Measurements from ENCODE around the gene PHACTR4. TPM values are rescaled to one million over a fixed set of nuclear protein-coding genes. Genes with fewer than 3 reads are reported as not detected.

PHACTR4 gene
- total and polyA plus RNA-seq, 2 of the 13 experiments (the other 11 are each of a cell fraction or from before 2014, with no cell fraction given), result 13.9 to 17.1 TPM

GRCh38 chr1:28510273-28510969 lies 140.9 kb downstream of the PHACTR4 start (continued):
- TF ChIP-seq ZNF407 (CRISPR knock-in tag; IDR thresholded peaks at IDR 0.05; ENCODE audit: not compliant biosample characterization), result no peak
- peak; percentile 13; the same call in 1 of the 2 replicates for TF ChIP-seq ZNF562 (CRISPR knock-in tag; IDR thresholded peaks at IDR 0.05; ENCODE audit: borderline replicate concordance)
- no peak for TF ChIP-seq ZNF121 (CRISPR knock-in tag; IDR thresholded peaks at IDR 0.05)
- TF ChIP-seq, protein P1, sequence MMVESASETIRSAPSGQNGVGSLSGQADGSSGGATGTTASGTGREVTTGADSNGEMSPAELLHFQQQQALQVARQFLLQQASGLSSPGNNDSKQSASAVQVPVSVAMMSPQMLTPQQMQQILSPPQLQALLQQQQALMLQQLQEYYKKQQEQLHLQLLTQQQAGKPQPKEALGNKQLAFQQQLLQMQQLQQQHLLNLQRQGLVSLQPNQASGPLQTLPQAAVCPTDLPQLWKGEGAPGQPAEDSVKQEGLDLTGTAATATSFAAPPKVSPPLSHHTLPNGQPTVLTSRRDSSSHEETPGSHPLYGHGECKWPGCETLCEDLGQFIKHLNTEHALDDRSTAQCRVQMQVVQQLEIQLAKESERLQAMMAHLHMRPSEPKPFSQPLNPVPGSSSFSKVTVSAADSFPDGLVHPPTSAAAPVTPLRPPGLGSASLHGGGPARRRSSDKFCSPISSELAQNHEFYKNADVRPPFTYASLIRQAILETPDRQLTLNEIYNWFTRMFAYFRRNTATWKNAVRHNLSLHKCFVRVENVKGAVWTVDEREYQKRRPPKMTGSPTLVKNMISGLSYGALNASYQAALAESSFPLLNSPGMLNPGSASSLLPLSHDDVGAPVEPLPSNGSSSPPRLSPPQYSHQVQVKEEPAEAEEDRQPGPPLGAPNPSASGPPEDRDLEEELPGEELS (CRISPR knock-in tag; IDR thresholded peaks at IDR 0.05), result no peak
- peak; percentile 92; the same call in 1 of the 2 replicates for TF ChIP-seq FUBP1 (CRISPR knock-in tag; IDR thresholded peaks at IDR 0.05; ENCODE audit: borderline replicate concordance)
- TF ChIP-seq MTF1 (CRISPR knock-in tag; IDR thresholded peaks at IDR 0.05), result no peak
- TF ChIP-seq ZNF230 (CRISPR knock-in tag; IDR thresholded peaks at IDR 0.05), result no peak
- TF ChIP-seq, protein P2, sequence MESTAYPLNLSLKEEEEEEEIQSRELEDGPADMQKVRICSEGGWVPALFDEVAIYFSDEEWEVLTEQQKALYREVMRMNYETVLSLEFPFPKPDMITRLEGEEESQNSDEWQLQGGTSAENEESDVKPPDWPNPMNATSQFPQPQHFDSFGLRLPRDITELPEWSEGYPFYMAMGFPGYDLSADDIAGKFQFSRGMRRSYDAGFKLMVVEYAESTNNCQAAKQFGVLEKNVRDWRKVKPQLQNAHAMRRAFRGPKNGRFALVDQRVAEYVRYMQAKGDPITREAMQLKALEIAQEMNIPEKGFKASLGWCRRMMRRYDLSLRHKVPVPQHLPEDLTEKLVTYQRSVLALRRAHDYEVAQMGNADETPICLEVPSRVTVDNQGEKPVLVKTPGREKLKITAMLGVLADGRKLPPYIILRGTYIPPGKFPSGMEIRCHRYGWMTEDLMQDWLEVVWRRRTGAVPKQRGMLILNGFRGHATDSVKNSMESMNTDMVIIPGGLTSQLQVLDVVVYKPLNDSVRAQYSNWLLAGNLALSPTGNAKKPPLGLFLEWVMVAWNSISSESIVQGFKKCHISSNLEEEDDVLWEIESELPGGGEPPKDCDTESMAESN (CRISPR knock-in tag; conservative IDR thresholded peaks at IDR 0.05), result 0 out of 2 replicates have a peak, but pooled peaks have one; percentile 37
- TF ChIP-seq ZNF205 (CRISPR knock-in tag; IDR thresholded peaks at IDR 0.05), result peak; percentile 15; the same call in 1 of the 2 replicates
- no peak for TF ChIP-seq JUNB (CRISPR knock-in tag; IDR thresholded peaks at IDR 0.05; ENCODE audit: borderline replicate concordance)
- TF ChIP-seq POLR2G (IDR thresholded peaks at IDR 0.05; ENCODE audit: low read depth, low read length), result peak; percentile 62
- no peak for TF ChIP-seq RNF2 (conservative IDR thresholded peaks at IDR 0.05; ENCODE audit: low read depth)
